GM18499 (cell line): ENCODE measurements around the gene HLF.

Source experiments
- ATAC-seq: cut with Tn5 transposase; IDR thresholded peaks from one replicate; pipeline ENCODE4 v1.9.1; 2021; ENCODE audit warnings: moderate number of reproducible peaks; ENCODE audit not compliant: insufficient read depth, unreplicated experiment

HLF gene

DNA sequence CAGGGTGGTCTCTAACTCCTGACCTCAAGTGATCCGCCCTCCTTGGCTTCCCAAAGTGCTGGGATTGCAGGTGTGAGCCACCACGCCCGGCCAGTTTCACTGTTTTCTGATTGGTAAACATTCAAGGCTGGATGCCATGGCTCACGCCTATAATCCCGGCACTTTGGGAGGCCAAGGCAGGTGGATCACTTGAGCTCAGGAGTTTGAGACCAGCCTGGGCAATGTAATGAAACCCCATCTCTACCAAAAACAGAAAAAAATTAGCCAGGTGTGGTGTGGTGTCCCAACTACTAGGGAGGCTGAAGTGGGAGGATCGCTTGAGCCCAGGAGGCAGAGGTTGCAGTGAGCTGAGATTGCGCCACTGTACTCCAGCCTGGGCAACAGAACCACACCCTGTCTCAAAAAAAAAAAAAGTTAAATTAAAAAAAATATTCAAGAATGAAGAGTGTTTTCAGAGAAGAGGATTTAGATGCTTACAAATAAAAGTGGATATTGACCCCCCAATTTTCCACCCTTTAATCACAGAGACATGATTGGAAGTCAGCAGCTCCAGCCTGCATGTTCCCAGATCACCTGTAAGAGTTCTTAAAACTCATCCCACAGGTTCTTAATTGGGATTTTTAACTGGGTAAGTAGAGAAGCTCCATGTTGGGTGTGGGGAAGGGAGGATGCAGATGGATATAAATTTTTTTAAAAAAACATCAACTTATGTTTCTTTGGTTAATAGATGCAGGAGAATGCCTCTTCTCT, 23.8 kb downstream of the HLF start:
- ATAC-seq = no peak

DNA sequence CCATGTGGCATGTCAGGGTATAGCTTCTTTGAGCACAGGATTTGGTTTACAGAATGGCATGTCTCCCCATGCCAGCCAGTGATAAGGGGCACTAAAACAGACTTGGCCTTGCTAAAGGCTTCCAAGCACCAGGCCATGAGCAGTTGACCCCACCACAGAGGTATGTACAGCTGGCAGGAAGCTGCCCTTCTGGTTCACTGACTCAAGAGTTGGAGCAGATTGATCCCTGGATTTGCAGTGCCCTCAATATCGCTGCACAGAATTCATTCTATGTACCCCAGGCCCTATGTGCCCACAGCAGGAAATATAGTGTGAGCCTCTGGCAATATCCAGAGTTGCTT, 24.3 kb downstream of the HLF start:
- ATAC-seq = no peak

DNA sequence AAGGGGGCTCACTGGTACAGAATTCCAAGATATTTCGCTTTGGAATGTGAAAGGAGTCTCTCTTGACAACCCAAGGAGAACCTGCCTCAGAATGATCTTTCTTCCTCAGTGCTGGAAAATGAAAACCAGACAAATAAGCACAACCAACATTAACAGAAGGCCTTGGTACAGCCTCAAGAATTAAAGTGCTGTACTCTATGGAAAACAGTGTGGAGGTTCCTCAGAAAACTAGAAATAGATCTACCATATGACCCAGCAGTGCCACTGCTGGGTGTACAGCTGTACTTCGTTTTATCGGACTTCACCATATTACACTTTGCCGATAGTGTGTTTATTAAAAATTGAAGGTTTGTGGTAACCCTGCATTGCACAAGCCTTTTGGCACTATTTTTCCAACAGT, 25.2 kb downstream of the HLF start:
- ATAC-seq = no peak

DNA sequence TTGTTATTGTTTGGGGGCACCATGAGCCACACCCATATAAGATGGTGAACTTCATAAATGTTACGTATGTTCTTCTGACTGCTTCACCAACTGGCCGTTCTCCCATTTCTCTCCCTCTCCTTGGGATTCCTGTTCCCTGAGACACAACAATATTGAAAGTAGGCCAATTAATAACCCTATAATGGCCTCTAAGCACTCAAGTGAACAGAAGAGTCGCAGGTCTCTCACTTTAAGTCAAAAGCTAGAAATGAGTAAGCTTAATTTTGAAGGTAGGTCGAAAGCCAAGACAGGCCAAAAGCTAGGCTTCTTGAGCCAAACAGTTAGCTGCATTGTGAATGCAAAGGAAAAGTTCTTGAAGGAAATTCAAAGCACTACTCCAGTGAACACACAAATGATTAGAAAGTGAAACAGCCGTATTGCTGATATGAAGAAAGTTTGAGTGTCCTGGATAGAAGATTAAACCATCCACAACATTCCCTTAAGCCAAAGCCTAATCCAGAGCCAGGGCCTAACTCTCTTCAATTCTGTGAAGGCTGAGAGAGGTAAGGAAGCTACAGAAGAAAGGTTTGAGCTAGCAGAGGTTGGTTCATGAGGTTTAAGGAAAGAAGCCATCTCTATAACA, 25.8 kb downstream of the HLF start:
- ATAC-seq = no peak

DNA sequence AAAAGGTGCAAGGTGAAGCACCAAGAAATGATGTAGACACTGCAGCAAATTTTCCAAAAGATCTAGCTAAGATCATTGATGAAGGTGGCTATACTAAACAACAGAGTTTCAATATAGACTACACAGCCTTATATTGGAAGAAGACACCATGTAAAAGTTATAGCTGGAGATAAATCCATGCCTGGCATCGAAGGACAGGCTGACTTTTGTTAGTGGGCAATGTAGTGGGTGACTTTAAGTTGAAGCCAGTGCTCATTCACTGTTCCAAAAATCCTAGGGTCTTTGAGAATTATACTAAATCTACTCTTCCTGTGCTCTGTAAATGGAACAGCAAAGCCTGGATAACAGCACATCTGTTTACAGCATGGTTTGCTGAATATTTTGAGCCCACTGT, 26.4 kb downstream of the HLF start:
- no peak for ATAC-seq

DNA sequence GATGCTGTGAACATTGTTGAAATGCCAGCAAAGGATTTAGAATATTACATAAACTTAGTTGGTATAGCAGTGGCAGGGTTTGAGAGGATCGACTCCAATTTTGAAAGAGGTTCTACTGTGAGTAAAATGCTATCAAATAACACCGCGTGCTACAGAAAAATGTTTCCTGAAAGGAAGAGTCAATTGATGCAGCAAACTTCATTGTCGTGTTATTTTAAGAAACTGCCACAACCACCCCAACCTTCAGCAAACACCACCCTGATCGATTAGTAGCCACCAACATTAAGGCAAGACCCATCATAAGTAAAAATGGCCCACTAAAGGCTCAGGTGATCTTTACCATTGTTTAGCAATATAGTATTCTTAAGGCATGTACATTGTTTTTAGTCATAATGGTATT, 27.3 kb downstream of the HLF start:
- no peak for ATAC-seq

DNA sequence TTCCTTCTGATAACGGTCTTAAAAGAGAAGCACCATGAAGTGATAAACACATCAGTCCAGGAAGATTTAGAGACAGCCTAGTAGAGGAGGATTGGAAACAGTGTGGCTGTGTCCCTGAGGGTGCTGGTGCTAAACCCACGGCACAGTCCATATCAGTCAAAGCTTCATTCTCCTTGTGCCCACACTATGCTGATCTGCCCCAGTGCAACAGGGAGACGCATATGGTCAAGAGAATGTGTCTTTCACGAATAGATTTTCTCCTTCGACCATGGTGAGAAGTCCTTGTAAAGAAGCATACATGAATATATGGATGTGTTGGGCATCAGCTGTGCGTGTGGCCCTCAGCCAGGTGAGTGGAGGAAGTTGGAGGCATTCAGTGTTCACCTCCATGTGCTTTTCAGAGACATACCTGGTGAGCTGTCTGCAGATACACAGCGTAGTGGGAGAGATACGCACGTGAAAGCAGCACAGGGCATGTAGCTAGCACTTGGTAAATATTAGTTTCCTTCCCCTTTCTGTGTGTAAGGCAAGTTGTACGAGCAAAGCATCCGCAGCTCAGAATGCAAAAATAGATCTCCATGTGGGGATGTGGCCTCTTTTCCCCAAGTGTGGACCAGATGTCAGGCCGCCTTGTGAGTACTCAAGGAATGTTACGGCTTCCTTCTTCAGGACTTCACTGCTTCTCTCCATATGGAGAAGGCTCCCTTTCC, 29.4 kb downstream of the HLF start:
- no peak for ATAC-seq

DNA sequence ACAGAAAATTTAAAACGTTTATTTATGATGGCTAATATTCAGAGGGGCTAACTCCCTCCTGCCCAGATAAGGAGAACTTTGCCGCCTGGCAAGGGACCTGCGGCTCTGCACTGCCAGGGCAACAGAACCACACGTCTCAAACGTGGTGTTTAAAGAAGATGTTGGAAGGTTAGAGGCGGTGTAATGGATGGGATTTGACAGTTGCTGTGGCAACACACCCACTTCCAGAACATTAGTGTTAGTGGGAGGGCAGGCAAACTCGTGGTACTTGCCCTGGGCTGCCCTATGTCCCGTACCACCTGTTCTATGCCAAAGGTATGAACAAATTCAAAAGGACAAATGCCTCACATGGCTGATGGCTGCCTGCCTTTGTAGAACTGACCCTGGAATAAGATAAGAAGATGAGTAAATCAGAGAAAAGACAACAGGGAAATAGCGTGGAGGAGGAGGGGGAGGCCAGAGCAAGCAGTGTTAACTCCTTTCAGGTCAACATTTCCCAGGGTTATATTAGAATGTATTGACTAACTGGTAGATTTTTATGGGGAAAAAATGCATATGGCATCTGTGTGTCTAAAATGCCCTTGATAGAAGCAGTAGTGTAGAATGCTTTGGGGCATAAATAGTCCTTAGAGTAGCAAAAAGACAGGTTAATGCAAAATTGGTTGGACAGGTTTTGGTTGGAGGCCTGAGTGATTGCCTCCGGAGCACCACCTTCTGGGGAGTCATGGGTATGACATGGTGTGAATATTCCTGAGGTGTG, 30.8 kb downstream of the HLF start:
- ATAC-seq = no peak

DNA sequence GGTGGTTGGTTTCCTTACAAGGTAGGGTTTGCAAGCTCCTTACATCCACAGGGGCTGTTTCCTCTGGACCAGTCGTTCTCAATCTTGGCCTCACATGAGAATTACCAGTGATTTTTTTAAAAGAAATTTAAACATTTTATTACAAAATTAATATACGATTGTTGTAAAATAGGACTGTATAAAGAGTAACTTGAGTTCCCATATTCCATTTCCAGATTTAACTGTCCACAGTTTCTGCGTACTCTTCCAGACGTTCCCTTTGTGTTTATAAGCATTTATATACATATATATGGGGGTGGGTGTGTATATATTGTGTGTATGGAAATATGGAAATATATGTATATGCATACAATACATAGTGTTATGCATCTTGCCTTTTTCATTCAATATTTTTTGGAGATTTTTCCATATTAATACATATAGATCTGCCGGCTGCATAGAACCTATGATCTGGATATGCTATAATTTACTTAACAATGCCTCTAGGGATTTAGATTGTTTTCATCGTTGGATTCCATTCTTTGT, 31.5 kb downstream of the HLF start:
- no peak for ATAC-seq

DNA sequence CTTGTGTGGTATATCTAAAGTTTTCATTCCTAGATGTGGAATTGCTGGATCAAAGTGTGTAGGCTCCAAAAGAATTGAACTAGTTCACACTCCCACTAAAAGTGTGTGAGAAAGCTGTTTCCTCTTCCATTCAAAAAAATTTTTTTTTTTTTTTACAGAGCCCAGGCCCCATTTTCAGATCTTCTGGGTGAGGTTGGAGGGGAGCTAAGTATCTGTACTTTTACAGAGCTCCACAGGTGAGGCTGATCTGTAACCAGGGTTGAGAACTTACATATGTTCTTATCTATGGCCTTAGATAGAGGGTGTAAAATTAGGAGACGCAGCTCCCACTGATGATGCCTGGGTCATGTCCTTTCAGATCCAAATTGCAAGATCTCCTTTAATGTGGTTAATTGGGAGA, 31.9 kb downstream of the HLF start:
- ATAC-seq = no peak

DNA sequence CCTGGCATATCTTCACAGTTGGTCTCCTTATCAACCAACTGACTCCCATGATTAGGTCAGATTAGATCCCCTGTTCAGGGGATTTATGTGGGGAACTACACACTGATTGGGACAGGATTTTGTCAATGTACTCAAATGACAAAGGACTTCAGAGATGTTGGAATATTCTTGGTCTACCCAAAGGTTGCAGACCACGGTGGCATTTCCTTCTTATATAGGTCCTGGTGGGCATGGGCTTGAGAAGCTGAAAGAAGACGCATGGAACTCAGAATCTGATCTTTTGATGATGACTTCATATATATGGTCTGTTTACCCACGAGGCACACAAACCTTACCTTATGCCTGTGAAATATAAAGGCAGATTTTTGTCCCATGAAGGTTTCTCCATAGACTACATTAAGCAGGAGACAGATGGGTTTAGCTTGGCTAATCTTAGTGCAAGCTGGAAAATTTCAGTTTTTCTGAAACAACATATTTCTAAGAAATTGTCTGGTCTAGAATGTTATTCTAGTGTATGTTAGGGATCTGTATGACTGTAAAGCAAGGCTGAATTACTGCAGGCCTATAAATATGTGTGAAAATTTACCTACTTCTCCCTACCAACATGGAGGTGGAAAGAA, 33.5 kb downstream of the HLF start:
- ATAC-seq = no peak

DNA sequence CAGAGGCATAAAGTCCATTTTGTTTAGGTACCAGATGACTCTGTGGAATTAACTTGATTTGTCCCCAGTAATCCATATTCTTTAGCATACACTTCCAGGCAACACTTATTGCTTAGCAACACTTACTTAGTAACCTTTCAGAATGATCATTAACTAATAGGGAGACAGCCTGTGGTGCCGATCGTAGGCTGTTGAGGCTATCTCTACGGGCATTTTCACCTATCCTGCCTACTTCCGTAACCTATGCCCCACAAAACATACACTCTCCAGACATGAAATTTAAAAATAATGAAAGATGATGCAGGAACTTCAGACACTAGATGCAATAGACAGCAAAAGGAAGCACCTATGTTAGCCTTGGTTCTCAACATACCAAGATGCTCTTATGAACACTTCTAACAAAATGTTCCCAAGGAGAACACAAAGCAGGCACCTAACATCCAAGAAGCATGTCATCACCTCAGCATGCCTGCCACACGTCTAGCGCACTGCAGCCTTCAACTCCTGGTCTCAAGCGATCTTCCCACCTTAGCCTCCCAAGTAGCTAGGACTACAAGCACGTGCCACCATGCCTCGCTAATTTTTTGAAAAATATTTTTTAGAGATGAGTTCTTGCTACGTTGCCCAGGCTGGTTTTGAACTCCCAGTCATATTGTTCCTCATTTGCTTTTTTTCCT, 34.5 kb downstream of the HLF start:
- ATAC-seq = no peak

DNA sequence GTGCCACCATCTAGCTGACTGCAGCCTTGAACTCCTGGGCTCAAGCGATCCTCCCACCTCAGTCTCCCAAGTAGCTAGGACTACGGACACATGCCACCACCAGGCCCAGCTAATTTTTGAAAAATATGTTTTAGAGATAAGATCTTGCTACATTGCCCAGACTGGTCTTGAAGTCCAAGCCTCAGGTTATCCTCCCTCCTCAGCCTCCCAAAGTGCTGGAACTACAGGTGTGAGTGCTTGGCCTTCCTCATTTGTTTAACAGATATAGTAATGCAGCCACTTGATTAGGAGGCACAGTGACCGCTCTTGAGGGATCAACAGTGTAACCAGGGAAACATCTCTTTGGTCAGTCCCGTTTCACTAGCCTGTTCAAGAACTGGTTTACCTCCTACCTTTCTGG, 35.1 kb downstream of the HLF start:
- ATAC-seq = no peak

DNA sequence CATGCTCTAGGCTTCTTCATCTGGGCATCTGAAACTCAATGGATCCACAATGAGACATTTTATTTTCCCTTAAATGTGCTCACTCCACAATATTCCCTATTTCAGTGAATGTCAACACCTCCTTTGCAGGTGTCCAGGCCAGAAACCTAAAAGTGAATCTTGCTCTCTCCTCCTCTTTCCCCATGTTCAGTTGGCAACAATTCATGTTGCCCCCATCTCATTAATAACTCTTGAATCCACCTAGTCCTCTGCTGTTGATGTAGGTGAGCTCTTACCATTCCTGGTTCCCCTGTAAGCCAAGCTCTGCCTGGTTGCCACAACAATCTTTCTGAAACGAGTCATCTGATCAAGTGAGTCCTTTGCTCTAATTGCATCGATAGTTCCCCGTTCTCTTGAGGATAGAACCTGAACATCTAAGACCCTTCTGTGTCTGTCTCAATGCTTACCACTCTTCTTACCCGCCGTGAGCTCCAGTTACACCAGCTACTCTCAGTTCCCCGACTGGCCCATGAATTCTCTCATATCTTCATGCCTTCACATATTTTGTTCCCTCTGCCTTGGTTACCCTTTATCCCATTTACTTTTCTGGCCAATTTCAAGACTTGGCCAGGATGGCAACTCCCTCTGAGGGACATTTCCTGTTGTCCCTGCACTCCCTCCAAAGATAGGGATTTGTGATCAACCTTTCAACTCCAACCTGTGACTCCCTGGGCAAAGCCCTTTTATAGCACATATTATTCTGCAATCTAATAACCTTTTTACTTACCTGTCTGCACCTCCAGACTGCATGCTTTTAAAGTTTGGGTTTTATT, 35.9 kb downstream of the HLF start:
- ATAC-seq = no peak

DNA sequence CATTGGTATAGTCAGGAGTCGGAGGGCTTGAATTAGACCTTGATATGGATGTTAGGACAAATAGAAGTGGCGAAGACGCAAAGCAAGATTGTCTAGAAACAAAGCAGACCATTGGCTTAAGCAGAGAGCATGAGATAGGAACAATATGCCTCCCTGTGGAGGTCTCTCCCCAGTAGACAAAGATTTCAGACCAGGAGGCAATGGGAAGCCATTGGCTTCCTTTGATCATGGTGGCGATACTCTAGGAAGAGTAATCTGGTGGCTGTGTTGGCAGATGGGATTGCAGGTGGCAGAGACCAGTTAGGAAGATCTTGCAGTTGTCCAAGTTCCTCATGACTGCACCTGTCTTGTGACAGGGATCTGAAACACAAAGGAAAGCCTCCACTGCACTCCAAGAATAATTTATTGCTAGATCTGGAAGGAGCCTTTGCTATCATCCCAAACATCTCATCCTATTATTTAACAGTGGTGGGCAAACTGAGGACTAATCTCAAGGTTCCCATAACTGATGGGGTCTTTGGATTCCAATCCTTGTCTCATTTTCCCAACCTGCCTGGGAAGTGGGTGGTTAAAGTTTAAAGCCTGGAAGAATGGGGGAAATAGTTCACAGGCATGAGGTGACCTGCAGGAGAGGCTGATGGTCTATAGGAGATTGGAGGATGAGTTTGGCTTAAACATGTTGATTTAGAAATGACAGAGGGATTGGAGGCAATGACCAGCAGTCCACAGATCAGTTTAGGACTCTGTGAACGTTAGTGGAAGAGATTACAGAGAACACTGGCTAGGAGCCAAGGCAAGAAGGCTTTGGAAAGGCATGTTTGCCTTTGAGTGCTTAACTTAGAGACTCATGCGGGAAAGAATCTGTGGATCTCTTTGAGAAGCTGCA, 37.0 kb downstream of the HLF start:
- no peak for ATAC-seq

DNA sequence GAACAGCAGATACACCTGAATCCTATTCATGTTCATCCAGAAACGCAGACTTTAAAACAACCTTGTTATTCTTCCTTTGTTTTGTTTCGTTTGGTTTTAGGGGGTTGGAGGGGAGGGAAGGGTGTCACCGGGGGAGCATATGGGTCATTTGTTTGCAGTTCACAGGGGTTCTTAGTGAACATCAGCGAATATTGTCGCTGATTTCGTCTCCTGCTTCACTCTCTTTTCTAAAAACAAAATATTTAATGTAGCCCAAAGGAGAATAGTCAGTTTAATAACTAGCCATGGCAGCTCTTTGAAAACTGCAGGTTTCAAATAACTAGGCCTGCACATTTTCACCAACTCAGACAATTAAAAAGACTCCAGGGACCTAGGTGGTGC, 37.6 kb downstream of the HLF start:
- no peak for ATAC-seq

DNA sequence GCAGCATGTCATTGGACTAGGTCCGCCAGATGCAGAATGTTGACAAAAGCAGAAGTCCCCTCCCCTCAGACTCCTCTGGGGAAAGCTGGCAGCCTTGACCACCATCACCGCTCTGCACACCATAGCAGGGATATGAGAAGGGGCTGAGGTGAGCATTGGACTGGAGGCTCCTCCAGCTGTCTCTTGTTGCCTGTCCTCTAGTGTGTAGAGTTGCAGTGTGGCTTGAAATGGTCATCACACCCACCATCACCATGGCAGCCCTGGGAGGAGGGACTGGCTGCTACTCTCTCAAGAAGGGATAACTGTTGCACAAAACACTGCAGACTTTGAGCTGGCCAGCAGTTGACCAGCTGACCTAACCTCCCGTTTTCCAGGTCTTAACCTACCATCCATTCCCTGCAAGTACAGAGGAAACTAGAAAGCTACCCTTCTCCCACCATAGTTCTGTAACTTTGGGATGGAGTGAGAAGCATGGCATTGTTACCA, 38.3 kb downstream of the HLF start:
- ATAC-seq = no peak

DNA sequence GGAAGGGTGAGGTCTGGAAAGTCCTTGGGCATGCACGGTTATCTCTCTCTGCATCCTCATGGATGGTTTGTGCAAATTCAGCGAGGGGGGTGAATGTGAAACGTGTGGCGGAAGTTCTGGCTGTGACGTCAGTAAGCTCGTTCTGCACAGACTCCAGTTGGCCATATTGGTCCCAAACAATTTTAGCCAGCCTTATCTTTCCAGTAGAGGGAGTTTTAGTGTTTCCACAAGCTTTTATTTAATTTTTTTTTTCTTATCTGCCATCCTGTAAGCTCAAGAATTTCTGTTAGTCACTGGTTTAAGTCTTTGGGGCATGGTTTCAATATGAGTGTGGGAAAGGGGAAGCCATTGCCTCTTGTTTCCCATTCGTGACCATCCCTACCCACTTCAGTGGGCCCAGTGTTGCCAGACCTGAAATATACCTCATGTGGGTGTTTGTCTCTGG, 39.0 kb downstream of the HLF start:
- no peak for ATAC-seq
